ENCODE results near the gene TAPBP. TPM values are rescaled to one million over a fixed set of nuclear protein-coding genes. Genes with fewer than 3 reads are reported as not detected.

Gene TAPBP
- total RNA-seq, 2 donors from 2014 or later, result 7.0 to 11.1 TPM

DNA sequence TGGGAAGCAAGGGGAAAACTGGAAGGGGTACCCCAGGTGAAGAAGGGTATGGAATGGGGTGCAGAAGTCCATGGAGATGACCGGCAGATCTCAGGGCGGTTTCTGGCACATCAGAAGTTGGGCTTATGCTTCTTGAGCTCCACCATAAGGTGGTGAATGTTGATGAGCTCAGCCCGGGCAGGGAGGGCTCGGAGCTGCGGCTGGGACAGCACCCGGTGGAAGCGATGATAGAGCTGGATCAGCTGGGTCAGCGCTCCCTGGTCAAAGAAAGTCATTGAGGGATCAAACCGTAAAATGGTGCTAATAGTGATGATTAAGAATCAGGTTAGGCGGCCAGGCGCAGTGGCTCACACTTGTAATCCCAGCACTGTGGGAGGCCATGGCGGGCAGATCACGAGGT, 63.1 kb downstream of the TAPBP start:
- no peaks in the 10 kb centered on the region for H3K9me3 Mint-ChIP-seq
- peaks cover 14% of the 10 kb centered on the region for H3K4me1 Mint-ChIP-seq
- H3K36me3 Mint-ChIP-seq (ENCODE audit: low read depth), result peaks cover 20% of the 10 kb centered on the region
- Histone ChIP-seq H3K27me3 (ENCODE audit: control insufficient read depth, insufficient read depth, low read length, poor library complexity, severe bottlenecking) (peaks cover 25% of the 10 kb centered on the region), H3K4me3 (ENCODE audit: low read length) (no peak overlapping the region), H3K9ac (ENCODE audit: extremely low read depth, low read length, poor library complexity, severe bottlenecking) (no peak overlapping the region), H3K36me3 (ENCODE audit: control insufficient read depth, insufficient read depth, low read length) (peaks cover 18% of the 10 kb centered on the region), H3K27ac (ENCODE audit: low read depth, low read length) (no peak overlapping the region), H3K4me1 (ENCODE audit: control insufficient read depth, insufficient read depth, low read length) (peaks cover 5% of the 10 kb centered on the region), H3K9me3 (ENCODE audit: control insufficient read depth, low read length) (no peaks in the 10 kb centered on the region)
- H3K27ac Mint-ChIP-seq, result no peak overlapping the region
- no peak for DNase-seq
- 96 to 98% methylated on average over 9 to 13 of the region's 13 CpGs for WGBS, 2 experiments (ENCODE audit: insufficient coverage in 1 of 2, insufficient read length in 1 of 2)
- TF ChIP-seq, protein P1, sequence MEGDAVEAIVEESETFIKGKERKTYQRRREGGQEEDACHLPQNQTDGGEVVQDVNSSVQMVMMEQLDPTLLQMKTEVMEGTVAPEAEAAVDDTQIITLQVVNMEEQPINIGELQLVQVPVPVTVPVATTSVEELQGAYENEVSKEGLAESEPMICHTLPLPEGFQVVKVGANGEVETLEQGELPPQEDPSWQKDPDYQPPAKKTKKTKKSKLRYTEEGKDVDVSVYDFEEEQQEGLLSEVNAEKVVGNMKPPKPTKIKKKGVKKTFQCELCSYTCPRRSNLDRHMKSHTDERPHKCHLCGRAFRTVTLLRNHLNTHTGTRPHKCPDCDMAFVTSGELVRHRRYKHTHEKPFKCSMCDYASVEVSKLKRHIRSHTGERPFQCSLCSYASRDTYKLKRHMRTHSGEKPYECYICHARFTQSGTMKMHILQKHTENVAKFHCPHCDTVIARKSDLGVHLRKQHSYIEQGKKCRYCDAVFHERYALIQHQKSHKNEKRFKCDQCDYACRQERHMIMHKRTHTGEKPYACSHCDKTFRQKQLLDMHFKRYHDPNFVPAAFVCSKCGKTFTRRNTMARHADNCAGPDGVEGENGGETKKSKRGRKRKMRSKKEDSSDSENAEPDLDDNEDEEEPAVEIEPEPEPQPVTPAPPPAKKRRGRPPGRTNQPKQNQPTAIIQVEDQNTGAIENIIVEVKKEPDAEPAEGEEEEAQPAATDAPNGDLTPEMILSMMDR (conservative IDR thresholded peaks at IDR 0.05), result no peak
- H3K4me3 Mint-ChIP-seq, result no peak overlapping the region
- peaks cover 23% of the 10 kb centered on the region for H3K27me3 Mint-ChIP-seq (ENCODE audit: insufficient read depth)

DNA sequence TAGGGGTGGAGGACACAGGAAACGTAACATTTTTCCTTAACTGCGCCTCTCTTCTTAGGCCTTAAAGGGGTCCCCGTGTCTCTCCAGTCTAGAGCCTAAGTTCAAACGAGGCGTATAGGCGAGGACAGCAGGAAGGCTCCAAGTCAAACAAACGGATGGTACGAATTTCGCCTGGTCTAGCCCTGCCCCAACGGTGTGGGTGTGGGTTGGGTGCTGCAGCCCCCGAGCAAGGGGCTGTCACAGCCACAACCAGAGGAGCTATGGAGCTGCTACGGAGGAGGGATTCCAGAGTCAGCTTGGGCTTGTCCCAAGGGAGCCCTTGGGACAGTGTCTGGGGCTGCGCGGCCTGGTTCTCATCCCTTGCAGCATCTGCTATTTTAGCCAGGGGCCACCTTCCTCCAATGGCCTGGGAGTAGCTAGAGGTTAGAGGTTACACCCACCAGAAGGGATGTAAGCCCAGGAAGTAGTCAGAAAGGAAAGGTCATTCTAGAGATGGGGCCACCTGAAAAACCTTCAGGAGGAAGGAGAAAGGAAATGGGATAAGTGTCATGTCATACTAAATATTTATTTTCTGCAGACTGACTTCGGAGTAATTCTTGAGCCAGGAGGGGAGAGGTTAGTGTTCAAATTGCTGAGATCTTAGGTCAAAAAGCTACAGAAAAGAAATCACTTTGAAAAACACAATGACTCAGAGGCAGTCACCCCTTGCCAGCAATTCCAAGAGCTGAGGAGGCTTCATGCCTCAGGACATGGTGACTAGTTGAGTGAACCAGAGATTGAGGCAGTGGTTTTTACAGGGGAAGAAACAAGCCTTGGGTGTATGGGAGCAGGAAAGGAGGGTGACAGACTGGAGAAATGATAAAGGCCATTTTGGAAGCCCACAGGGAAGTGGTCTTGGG, 63.9 kb downstream of the TAPBP start:
- TF ChIP-seq, protein P1 (conservative IDR thresholded peaks at IDR 0.05), result no peak
- H3K27me3 Mint-ChIP-seq (ENCODE audit: insufficient read depth), result peaks cover 24% of the 10 kb centered on the region
- Histone ChIP-seq H3K36me3 (ENCODE audit: control insufficient read depth, insufficient read depth, low read length) (peaks cover 18% of the 10 kb centered on the region), H3K4me3 (ENCODE audit: low read length) (peak overlapping the region; percentile 89), H3K4me1 (ENCODE audit: control insufficient read depth, insufficient read depth, low read length) (peaks cover 5% of the 10 kb centered on the region), H3K27me3 (ENCODE audit: control insufficient read depth, insufficient read depth, low read length, poor library complexity, severe bottlenecking) (peaks cover 30% of the 10 kb centered on the region), H3K27ac (ENCODE audit: low read depth, low read length) (peak overlapping the region; percentile 71), H3K9me3 (ENCODE audit: control insufficient read depth, low read length) (no peaks in the 10 kb centered on the region), H3K9ac (ENCODE audit: extremely low read depth, low read length, poor library complexity, severe bottlenecking) (peak overlapping the region; percentile 57)
- DNase-seq, result no peak
- H3K27ac Mint-ChIP-seq, result no peak overlapping the region
- 37 to 44% methylated on average over 11 to 15 of the region's 15 CpGs for WGBS, 2 experiments (ENCODE audit: insufficient coverage in 1 of 2, insufficient read length in 1 of 2)
- H3K36me3 Mint-ChIP-seq (ENCODE audit: low read depth), result peaks cover 19% of the 10 kb centered on the region
- H3K4me3 Mint-ChIP-seq, result peak overlapping the region; percentile 66
- peaks cover 14% of the 10 kb centered on the region for H3K4me1 Mint-ChIP-seq
- no peaks in the 10 kb centered on the region for H3K9me3 Mint-ChIP-seq

Small RNAs within 50 kb of the gene (microRNA-seq; reads per million reads assigned to microRNA genes)
- gene MIR6834 (ENCODE audit: borderline microRNAs expressed) (not detected), gene MIR6873 (ENCODE audit: borderline microRNAs expressed) (not detected)

Other genes with a start within 250 kb of the TAPBP start
- gene HLA-DPA1, start 240.4 kb downstream of the TAPBP start, total RNA-seq, result 1 to 10 TPM; 1.7 to 1.9 TPM
- 10 to 100 TPM; 13.5 to 20.6 TPM for gene HLA-DPB1, start 238.1 kb downstream of the TAPBP start, total RNA-seq
- 1 to 10 TPM; 1.3 to 2.8 TPM for gene COL11A2, start 121.6 kb downstream of the TAPBP start, total RNA-seq
- gene RXRB, start 113.4 kb downstream of the TAPBP start, total RNA-seq, result 10 to 100 TPM; 24.8 to 27.2 TPM
- 100 to 1,000 TPM; 123 to 163 TPM for gene SLC39A7, start 113.2 kb downstream of the TAPBP start, total RNA-seq
- 1 to 10 TPM; 5.7 to 6.8 TPM for gene HSD17B8, start 109.4 kb downstream of the TAPBP start, total RNA-seq
- gene RING1, start 105.6 kb downstream of the TAPBP start, total RNA-seq, result 10 to 100 TPM; 31.0 to 31.8 TPM
- 10 to 100 TPM; 51.4 to 63.9 TPM for gene VPS52, start 42.2 kb downstream of the TAPBP start, total RNA-seq
- gene RPS18, start 42.0 kb downstream of the TAPBP start, total RNA-seq, result 1,000 to 10,000 TPM; 2,541 to 3,009 TPM
- gene B3GALT4, start 37.0 kb downstream of the TAPBP start, total RNA-seq, result 1 to 10 TPM; 3.9 to 5.5 TPM
- gene WDR46, start 24.8 kb downstream of the TAPBP start, total RNA-seq, result 10 to 100 TPM; 42.9 to 62.5 TPM
- 10 to 100 TPM; 69.9 to 86.4 TPM for gene PFDN6, start 24.5 kb downstream of the TAPBP start, total RNA-seq
- gene RGL2, start 15.1 kb downstream of the TAPBP start, total RNA-seq, result 10 to 100 TPM; 85.6 to 98.0 TPM
- gene ZBTB22, start 3.7 kb upstream of the TAPBP start, total RNA-seq, result 10 to 100 TPM; 15.2 to 19.8 TPM
- gene DAXX, start 8.9 kb upstream of the TAPBP start, total RNA-seq, result 10 to 100 TPM; 51.2 to 52.6 TPM
- gene KIFC1, start 77.7 kb upstream of the TAPBP start, total RNA-seq, result 10 to 100 TPM; 56.6 to 94.3 TPM
- gene PHF1, start 96.9 kb upstream of the TAPBP start, total RNA-seq, result 10 to 100 TPM; 71.4 to 75.7 TPM
- 100 to 1,000 TPM; 198 to 219 TPM for gene CUTA, start 104.0 kb upstream of the TAPBP start, total RNA-seq
- 10 to 100 TPM; 90.2 to 94.2 TPM for gene SYNGAP1, start 106.0 kb upstream of the TAPBP start, total RNA-seq
- 10 to 100 TPM; 18.0 to 20.6 TPM for gene ZBTB9, start 140.5 kb upstream of the TAPBP start, total RNA-seq

Measured in endodermal cell (in vitro differentiated cells).